Neural progenitor cell (in vitro differentiated cells): ENCODE measurements around the gene CCDC136. TPM values are rescaled to one million over a fixed set of nuclear protein-coding genes. Genes with fewer than 3 reads are reported as not detected.

ENCODE experiments used
- DNase-seq: peaks from one replicate; pipeline ENCODE4 v3.0.0-alpha.2; 2016; ENCODE audit warnings: low spot score
- H2AFZ ChIP-seq: fragments of 200-600 bp; sonication (generic); replicated peaks from 2 replicates; pipeline ENCODE4 v1.6.1; 2016; ENCODE audit warnings: antibody characterized with exemption
- H3F3A ChIP-seq: fragments of 200-600 bp; sonication (generic); 2 replicates; pipeline ENCODE4 v1.6.1; 2016; ENCODE audit warnings: antibody characterized with exemption, low read depth
- H3K27ac ChIP-seq: fragments of 200-600 bp; sonication (generic); 2 replicates; pipeline ENCODE4 v1.5.1; 2016; ENCODE audit warnings: mild to moderate bottlenecking
- H3K27me3 ChIP-seq: fragments of 200-600 bp; sonication (generic); 2 replicates; pipeline ENCODE4 v1.6.1; 2016; ENCODE audit warnings: mild to moderate bottlenecking, moderate library complexity
- H3K36me3 ChIP-seq: fragments of 200-600 bp; sonication (generic); 2 replicates; pipeline ENCODE4 v1.5.1; 2016
- H3K4me1 ChIP-seq: fragments of 200-600 bp; sonication (generic); 2 replicates; pipeline ENCODE4 v1.6.1; 2016; ENCODE audit warnings: mixed run types
- H3K4me2 ChIP-seq: fragments of 200-600 bp; sonication (generic); 2 replicates; pipeline ENCODE4 v1.6.1; 2016
- H3K4me3 ChIP-seq: fragments of 200-600 bp; sonication (generic); 2 replicates; pipeline ENCODE4 v1.5.1; 2016
- H3K79me2 ChIP-seq: fragments of 200-600 bp; sonication (generic); 2 replicates; pipeline ENCODE4 v1.6.1; 2016; ENCODE audit warnings: low read depth
- H3K9ac ChIP-seq: fragments of 200-600 bp; sonication (generic); 2 replicates; pipeline ENCODE4 v1.6.1; 2016
- H3K9me3 ChIP-seq: fragments of 200-600 bp; sonication (generic); 2 replicates; pipeline ENCODE4 v1.5.1; 2016; ENCODE audit warnings: low read depth
- H4K20me1 ChIP-seq: fragments of 200-600 bp; sonication (generic); 2 replicates; pipeline ENCODE4 v1.6.1; 2016; ENCODE audit warnings: low read depth
- H3K27ac Mint-ChIP-seq: 3 replicates; pipeline ENCODE4 v1.8.0; 2021; ENCODE audit warnings: mixed read lengths
- H3K27me3 Mint-ChIP-seq: 2 replicates; pipeline ENCODE4 v1.8.0; 2022; ENCODE audit warnings: low read depth, mild to moderate bottlenecking, inconsistent platforms, moderate library complexity, mixed read lengths; ENCODE audit not compliant: insufficient read depth
- H3K36me3 Mint-ChIP-seq: 3 replicates; pipeline ENCODE4 v1.8.0; 2021; ENCODE audit warnings: mixed read lengths
- H3K4me1 Mint-ChIP-seq: 3 replicates; pipeline ENCODE4 v1.8.0; 2021; ENCODE audit warnings: mixed read lengths
- H3K4me3 Mint-ChIP-seq: 3 replicates; pipeline ENCODE4 v1.8.0; 2021; ENCODE audit warnings: mild to moderate bottlenecking, moderate library complexity, mixed read lengths
- H3K9me3 Mint-ChIP-seq: 3 replicates; pipeline ENCODE4 v1.8.0; 2020; ENCODE audit warnings: mixed read lengths
- EZH2 ChIP-seq: fragments of 200-600 bp; sonication (generic); IDR thresholded peaks from 2 replicates; pipeline ENCODE4 v1.6.1; 2017; ENCODE audit warnings: antibody characterized with exemption, mild to moderate bottlenecking, moderate library complexity
- EZH2phosphoT487 ChIP-seq: fragments of 200-600 bp; sonication (generic); IDR thresholded peaks from 2 replicates; pipeline ENCODE4 v1.6.1; 2017; ENCODE audit warnings: antibody characterized with exemption
- small RNA-seq: library from RNA; depleted of rRNA; stranded (forward); fragments of <200 nt; gene quantifications from one replicate; pipeline ENCODE3, GENCODE V24; 2015
- total RNA-seq: library from RNA; depleted of rRNA; stranded (reverse); fragments of >200 nt; gene quantifications from 2 replicates; pipeline ENCODE4 v1.2.3, GENCODE V29; 2015; ENCODE audit warnings: low replicate concordance
- TF ChIP-seq, protein P1 (sequence below): fragments of 200-600 bp; sonication (generic); IDR thresholded peaks from 2 replicates; pipeline ENCODE4 v1.5.1; 2017; ENCODE audit warnings: antibody characterized with exemption, mild to moderate bottlenecking

Gene CCDC136
- total RNA-seq, 1 donor from 2014 or later: 93.6 TPM

- Histone ChIP-seq H4K20me1 (peaks cover 20% of the 10 kb centered on the region), H3K4me2 (peak overlapping the region; percentile 99), H3K36me3 (no peaks in the 10 kb centered on the region), H3K4me1 (peaks cover 11% of the 10 kb centered on the region), H3K27me3 (peaks cover 58% of the 10 kb centered on the region), H3K27ac (no peak overlapping the region), H3K79me2 (no peaks in the 10 kb centered on the region), H3K4me3 (peak overlapping the region; percentile 82), H2AFZ (peak overlapping the region; percentile 87), H3K9me3 (no peaks in the 10 kb centered on the region), H3K9ac (peak overlapping the region; percentile 43), H3F3A (peaks cover 30% of the 10 kb centered on the region)
- Mint-ChIP-seq H3K9me3 (no peaks in the 10 kb centered on the region), H3K27me3 (peaks cover 25% of the 10 kb centered on the region), H3K36me3 (peaks cover 8% of the 10 kb centered on the region), H3K4me1 (peaks cover 21% of the 10 kb centered on the region), H3K27ac (no peak overlapping the region), H3K4me3 (peak overlapping the region; percentile 81)
- peak; percentile 68 for DNase-seq
- no peak for TF ChIP-seq EZH2
- TF ChIP-seq EZH2phosphoT487: no peak
- TF ChIP-seq, protein P1, sequence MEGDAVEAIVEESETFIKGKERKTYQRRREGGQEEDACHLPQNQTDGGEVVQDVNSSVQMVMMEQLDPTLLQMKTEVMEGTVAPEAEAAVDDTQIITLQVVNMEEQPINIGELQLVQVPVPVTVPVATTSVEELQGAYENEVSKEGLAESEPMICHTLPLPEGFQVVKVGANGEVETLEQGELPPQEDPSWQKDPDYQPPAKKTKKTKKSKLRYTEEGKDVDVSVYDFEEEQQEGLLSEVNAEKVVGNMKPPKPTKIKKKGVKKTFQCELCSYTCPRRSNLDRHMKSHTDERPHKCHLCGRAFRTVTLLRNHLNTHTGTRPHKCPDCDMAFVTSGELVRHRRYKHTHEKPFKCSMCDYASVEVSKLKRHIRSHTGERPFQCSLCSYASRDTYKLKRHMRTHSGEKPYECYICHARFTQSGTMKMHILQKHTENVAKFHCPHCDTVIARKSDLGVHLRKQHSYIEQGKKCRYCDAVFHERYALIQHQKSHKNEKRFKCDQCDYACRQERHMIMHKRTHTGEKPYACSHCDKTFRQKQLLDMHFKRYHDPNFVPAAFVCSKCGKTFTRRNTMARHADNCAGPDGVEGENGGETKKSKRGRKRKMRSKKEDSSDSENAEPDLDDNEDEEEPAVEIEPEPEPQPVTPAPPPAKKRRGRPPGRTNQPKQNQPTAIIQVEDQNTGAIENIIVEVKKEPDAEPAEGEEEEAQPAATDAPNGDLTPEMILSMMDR: peak; percentile 23
Measured at GRCh38 chr7:128869944-128870285, 78.1 kb downstream of the CCDC136 start.

DNA sequence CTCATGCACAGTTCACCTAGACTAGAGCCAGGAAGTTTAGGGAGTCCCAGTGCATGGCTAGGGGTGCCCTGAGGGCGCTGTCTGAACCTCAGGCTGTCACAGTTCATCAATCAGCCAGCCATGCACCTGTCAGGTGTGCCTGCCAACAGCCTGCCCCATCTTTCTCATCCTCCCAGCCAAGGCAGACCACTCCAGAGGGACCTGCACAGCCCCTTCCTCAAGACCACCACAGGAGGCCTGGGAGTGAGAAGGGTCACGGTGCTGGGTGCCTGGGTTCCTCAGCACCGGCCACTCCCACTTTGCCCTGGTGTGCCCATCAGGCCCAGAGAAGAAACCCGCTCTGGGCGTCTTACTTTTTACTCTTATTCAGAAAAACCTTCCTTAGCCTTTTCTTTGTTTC lies 79.3 kb downstream of the CCDC136 start:
- Histone ChIP-seq H3K27me3 (peaks cover 58% of the 10 kb centered on the region), H2AFZ (no peak overlapping the region), H3K27ac (no peak overlapping the region), H3K4me1 (peaks cover 11% of the 10 kb centered on the region), H3K79me2 (no peaks in the 10 kb centered on the region), H3K9ac (no peak overlapping the region), H3K9me3 (no peaks in the 10 kb centered on the region), H3K36me3 (no peaks in the 10 kb centered on the region), H3F3A (peaks cover 30% of the 10 kb centered on the region), H4K20me1 (peaks cover 20% of the 10 kb centered on the region), H3K4me3 (no peak overlapping the region), H3K4me2 (no peak overlapping the region)
- Mint-ChIP-seq H3K9me3 (no peaks in the 10 kb centered on the region), H3K27me3 (peaks cover 25% of the 10 kb centered on the region), H3K36me3 (peaks cover 2% of the 10 kb centered on the region), H3K27ac (no peak overlapping the region), H3K4me3 (peak overlapping the region; percentile 58), H3K4me1 (peaks cover 21% of the 10 kb centered on the region)
- TF ChIP-seq EZH2 (no peak), EZH2phosphoT487 (no peak)
- TF ChIP-seq, protein P1: no peak
- no peak for DNase-seq

Small RNAs within 50 kb of the gene (small RNA-seq; reads per million reads assigned to genes)
- not detected for gene RN7SL81P

Other genes with a start within 250 kb of the CCDC136 start
- 0.43 TPM in 1 of 2 replicates, not detected in the other for gene GARIN1A, start 119.7 kb upstream of the CCDC136 start, total RNA-seq
- 176 and 234 TPM in 2 replicates for gene CALU, start 52.6 kb upstream of the CCDC136 start, total RNA-seq
- gene OPN1SW, start 16.2 kb upstream of the CCDC136 start, total RNA-seq: 0.46 TPM in 1 of 2 replicates, not detected in the other
- gene FLNC, start 38.4 kb downstream of the CCDC136 start, total RNA-seq: 6.7 and 23.7 TPM in 2 replicates
- gene ATP6V1F, start 70.9 kb downstream of the CCDC136 start, total RNA-seq: 61.4 and 81.8 TPM in 2 replicates
- 0.06 and 3.5 TPM in 2 replicates for gene KCP, start 118.7 kb downstream of the CCDC136 start, total RNA-seq
- 0.22 and 0.28 TPM in 2 replicates for gene IRF5, start 146.0 kb downstream of the CCDC136 start, total RNA-seq